Activated CD8-positive, alpha-beta T cell treated with anti-CD3 and anti-CD28 coated beads for 36 hours (primary cell): ENCODE measurements around the gene RNU5B-1. TPM values are rescaled to one million over a fixed set of nuclear protein-coding genes. Genes with fewer than 3 reads are reported as not detected.

Experiments
- ATAC-seq: fragments of 200-7000 bp; cut with Tn5 transposase; one replicate; pipeline ENCODE4 v1.10.0; 2021; ENCODE audit warnings: mild to moderate bottlenecking, moderate library complexity
- CTCF ChIA-PET: fragments of 350-600 bp; sonication (Branson Sonifier 250); formaldehyde crosslinking; loops from one replicate; lab custom pipeline; 2021; ENCODE audit warnings: antibody characterized with exemption; lab: Charles Lee
- POLR2A ChIA-PET: fragments of 350-600 bp; sonication (Branson Sonifier 250); formaldehyde crosslinking; loops from one replicate; lab custom pipeline; 2021; ENCODE audit warnings: antibody characterized with exemption; lab: Charles Lee
- DNase-seq: peaks from one replicate; pipeline ENCODE4 v3.0.0-alpha.2; 2020
- H3K27ac Mint-ChIP-seq: one replicate; pipeline ENCODE4 v1.8.0; 2021; ENCODE audit warnings: mild to moderate bottlenecking, mixed read lengths
- H3K27me3 Mint-ChIP-seq: one replicate; pipeline ENCODE4 v1.8.0; 2021; ENCODE audit warnings: mixed read lengths
- H3K36me3 Mint-ChIP-seq: one replicate; pipeline ENCODE4 v1.8.0; 2021; ENCODE audit warnings: low read depth, mixed read lengths
- H3K4me1 Mint-ChIP-seq: one replicate; pipeline ENCODE4 v1.8.0; 2021; ENCODE audit warnings: low read depth, mixed read lengths
- H3K4me3 Mint-ChIP-seq: one replicate; pipeline ENCODE4 v1.8.0; 2021; ENCODE audit warnings: mild to moderate bottlenecking, moderate library complexity, mixed read lengths
- H3K9me3 Mint-ChIP-seq: one replicate; pipeline ENCODE4 v1.8.0; 2021; ENCODE audit warnings: mixed read lengths
- CTCF ChIP-seq: fragments of 200-600 bp; IDR thresholded peaks from one replicate; pipeline ENCODE4 v1.8.0; 2022; ENCODE audit warnings: antibody characterized with exemption, mild to moderate bottlenecking
- intact Hi-C: fragments of 100-400 bp; cut with micrococcal nuclease; formaldehyde crosslinking; loops from one replicate; pipeline ENCODE4 v1.10.0; 2022
- total RNA-seq, 2 experiments: library from RNA; stranded (reverse); gene quantifications; one replicate each; pipeline ENCODE4 v1.2.3, GENCODE V29; 2021

Gene RNU5B-1
- total RNA-seq, 2 experiments from 2014 or later = not detected

- no peak overlapping the region for H3K27ac Mint-ChIP-seq
- intact Hi-C loops = no loop called here
- H3K4me3 Mint-ChIP-seq = no peak overlapping the region
- no peak for DNase-seq
- ChIA-PET POLR2A (no interaction called here), CTCF (interaction anchor here (1.4 to 1.7 kb wide), 2 partner anchors 12 to 51 kb away, joined by 4 read pairs; no protein-coding TSS in a partner anchor)
- no peaks in the 10 kb centered on the region for H3K9me3 Mint-ChIP-seq
- no peak for ATAC-seq
- no peaks in the 10 kb centered on the region for H3K4me1 Mint-ChIP-seq
- no peak for TF ChIP-seq CTCF
- no peaks in the 10 kb centered on the region for H3K27me3 Mint-ChIP-seq
- H3K36me3 Mint-ChIP-seq = no peaks in the 10 kb centered on the region
Observed at GRCh38 chr15:65333856-65334255, 29.4 kb downstream of the RNU5B-1 start.

- DNase-seq (no peak), ATAC-seq (no peak)
- Mint-ChIP-seq H3K27ac (no peak overlapping the region), H3K36me3 (no peaks in the 10 kb centered on the region), H3K4me1 (no peaks in the 10 kb centered on the region), H3K9me3 (no peaks in the 10 kb centered on the region), H3K27me3 (peaks cover 2% of the 10 kb centered on the region), H3K4me3 (no peak overlapping the region)
- CTCF ChIA-PET = interaction anchor here (1.4 to 1.7 kb wide), 2 partner anchors 13 to 50 kb away, joined by 4 read pairs; no protein-coding TSS in a partner anchor
- POLR2A ChIA-PET = interaction anchor here (1.1 kb wide), 1 partner anchor 15 kb away, joined by 4 read pairs; no protein-coding TSS in a partner anchor
- intact Hi-C loops = no loop called here
- no peak for TF ChIP-seq CTCF
Observed at GRCh38 chr15:65334586-65335231, 30.2 kb downstream of the RNU5B-1 start.

GRCh38 chr15:65335278-65336055 is 31.0 kb downstream of the RNU5B-1 start:
- DNase-seq = no peak
- POLR2A ChIA-PET = interaction anchor here (1.1 kb wide), 1 partner anchor 16 kb away, joined by 4 read pairs; no protein-coding TSS in a partner anchor
- TF ChIP-seq CTCF = no peak
- Mint-ChIP-seq H3K27me3 (peaks cover 6% of the 10 kb centered on the region), H3K4me1 (no peaks in the 10 kb centered on the region), H3K27ac (no peak overlapping the region), H3K9me3 (no peaks in the 10 kb centered on the region), H3K4me3 (no peak overlapping the region), H3K36me3 (no peaks in the 10 kb centered on the region)
- no peak for ATAC-seq
- intact Hi-C loops = no loop called here
- CTCF ChIA-PET = interaction anchor here (1.4 to 1.7 kb wide), 2 partner anchors 13 to 50 kb away, joined by 4 read pairs; no protein-coding TSS in a partner anchor

- DNase-seq = no peak
- no peak for ATAC-seq
- H3K4me1 Mint-ChIP-seq = no peaks in the 10 kb centered on the region
- no peak overlapping the region for H3K27ac Mint-ChIP-seq
- peaks cover 6% of the 10 kb centered on the region for H3K27me3 Mint-ChIP-seq
- ChIA-PET POLR2A (no interaction called here), CTCF (interaction anchor here (2.0 kb wide), 1 partner anchor 48 kb away, joined by 6 read pairs; no protein-coding TSS in a partner anchor)
- no peak overlapping the region for H3K4me3 Mint-ChIP-seq
- intact Hi-C loops = no loop called here
- TF ChIP-seq CTCF = no peak
- H3K36me3 Mint-ChIP-seq = no peaks in the 10 kb centered on the region
- H3K9me3 Mint-ChIP-seq = no peaks in the 10 kb centered on the region
Observed at GRCh38 chr15:65336493-65337435, 32.3 kb downstream of the RNU5B-1 start.
